NCI-H146 (cell line): ENCODE data around the gene RASGRP2.

ENCODE experiments used
- DNase-seq: peaks from one replicate; lab custom pipeline; 2025; lab: John Stamatoyannopoulos, UW

Gene RASGRP2

GRCh38 chr11:64743591-64744543 is at the start of gene RASGRP2:
RASGRP2 (minus strand) TSS chr11:64744142; CDS start chr11:64742866, 1,276 bp downstream.
- peak; percentile 58 for DNase-seq

- no peak for DNase-seq
Measured at GRCh38 chr11:64792482-64792881, 48.5 kb upstream of the RASGRP2 start.

DNA sequence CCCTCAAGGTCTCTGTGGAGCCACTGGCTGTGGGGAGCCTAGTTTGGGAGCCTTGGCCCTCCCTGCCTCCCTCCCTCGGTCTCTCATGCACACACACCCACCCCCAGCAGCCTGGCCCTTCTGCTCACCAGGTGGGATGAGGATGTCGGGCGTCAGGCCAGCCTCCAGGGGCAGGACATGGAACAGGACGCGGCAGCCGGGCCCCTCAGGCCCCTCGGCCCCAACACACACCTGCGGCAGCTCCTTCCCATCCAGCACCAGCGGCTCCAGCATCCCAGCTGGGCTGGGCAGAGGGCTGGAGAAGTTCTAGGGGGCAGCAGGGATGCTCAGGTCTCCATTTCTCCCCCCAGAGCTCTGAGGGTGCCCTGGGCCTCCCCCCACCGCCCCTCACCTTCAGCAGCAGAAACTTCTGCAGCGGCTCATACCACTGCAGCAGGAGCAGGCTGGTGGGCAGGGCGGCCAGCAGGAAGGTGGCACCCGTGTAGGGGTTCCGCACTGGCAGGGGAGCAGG is 47.9 kb upstream of the RASGRP2 start:
- DNase-seq = no peak

DNA sequence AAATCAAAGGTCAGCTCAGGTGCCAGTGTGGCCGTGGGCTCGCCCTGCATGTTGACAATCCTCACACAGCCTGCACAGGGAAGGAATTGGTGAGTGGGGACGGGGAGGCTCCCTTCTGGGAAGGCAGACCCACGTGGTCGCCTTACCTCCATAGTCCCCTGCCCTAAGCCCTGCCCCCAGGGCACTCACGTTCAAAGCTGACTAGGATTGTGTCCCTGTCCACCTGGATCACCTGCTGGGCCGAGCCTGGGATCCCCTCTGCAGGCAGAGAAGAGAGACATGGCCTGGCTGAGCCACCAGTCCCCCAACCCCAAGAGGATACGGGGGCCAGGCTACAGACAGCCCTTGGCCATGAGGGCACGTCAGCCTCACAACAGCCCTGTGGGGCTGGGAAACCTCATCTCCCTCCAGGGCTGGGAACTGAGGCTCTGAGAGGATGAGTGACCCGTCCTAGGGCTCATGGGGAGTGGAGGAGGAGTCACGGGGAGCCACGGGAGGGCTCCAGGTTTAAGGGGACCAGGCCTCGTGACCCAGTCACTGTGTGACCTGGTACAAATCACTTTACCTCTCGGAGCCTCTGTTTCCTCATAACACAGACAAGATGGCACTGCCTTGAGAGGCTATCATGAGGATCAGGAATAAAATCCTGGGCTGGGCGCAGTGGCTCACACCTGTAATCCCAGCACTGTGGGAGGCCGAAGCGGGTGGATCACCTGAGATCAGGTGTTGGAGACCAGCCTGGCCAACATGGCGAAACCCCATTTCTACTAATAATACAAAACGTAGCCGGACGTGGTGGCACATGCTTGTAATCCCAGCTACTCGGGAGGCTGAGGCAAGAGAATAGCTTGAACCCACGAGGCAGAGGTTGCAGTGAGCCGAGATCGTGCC is 46.5 kb upstream of the RASGRP2 start:
- DNase-seq = no peak

GRCh38 chr11:64789331-64790204 is 45.6 kb upstream of the RASGRP2 start:
- no peak for DNase-seq

DNA sequence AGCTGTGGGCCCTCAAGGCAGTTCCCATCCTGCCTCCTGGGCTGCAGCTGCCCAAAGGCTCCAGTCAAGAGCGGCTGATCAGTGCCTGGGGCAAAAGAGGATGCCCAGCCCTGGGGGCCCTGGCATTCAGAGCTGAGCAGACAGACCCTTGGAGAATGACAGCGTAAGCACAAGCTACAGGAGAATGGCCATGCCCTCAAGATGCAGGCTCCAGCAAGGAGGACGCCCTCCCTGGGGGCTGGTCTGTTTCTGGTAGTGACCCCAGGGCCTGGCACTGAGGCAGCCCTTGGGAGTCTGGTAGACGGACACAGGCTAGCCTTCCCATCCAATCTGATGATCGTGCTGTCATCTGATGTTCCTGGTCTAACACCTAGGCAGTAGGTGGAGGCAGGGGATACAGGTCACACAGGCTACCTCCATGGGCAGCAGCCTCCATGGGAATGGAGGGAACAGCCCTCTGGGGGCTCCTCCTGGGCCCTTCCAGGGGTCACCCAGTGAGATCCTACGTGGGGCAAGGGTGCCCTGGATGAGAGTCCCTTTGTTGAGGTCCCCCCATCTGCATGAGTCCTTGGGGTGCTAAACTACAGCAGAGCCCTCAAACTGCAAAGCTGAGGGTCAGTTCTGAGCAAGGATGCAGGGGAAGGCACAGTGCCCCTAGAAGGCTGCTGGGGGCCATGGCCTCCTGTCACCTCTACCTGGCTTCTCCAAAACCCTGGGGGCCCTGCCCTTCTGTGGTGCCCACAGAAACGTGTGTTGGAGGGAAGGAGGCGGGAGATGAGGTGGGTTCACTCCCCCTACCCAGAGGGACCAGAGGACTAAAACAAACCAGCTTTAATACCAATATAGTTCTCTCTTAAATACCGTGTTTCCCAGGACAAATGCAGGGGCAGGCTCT is 44.6 kb upstream of the RASGRP2 start:
- DNase-seq = no peak

GRCh38 chr11:64787526-64788320 is 43.8 kb upstream of the RASGRP2 start:
- no peak for DNase-seq

DNA sequence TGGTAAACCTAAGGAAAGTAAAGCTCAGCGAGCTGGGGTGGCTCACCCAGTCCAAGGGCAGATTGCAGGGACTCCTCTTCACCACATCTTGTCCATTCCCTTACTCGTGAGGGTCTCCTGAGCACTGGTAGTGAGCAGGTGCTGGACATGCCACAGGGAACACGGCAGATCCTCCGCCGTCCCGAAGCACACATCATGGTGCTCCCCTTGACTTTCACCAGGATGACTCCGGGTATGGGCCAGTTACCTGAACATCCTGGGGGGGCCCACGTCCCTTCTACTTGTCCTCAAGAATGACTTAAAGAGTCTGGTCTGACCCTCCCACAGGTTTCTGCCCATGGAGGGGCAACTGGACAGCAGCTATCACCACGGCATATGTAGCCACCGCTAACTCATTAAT is 42.4 kb upstream of the RASGRP2 start:
- no peak for DNase-seq

GRCh38 chr11:64784813-64785581 is 41.1 kb upstream of the RASGRP2 start:
- DNase-seq = no peak

- peak; percentile 100 for DNase-seq
Measured at GRCh38 chr11:64778473-64779298, 34.7 kb upstream of the RASGRP2 start, which contains the start of gene SF1. SF1 (minus strand) TSS chr11:64778542; CDS start chr11:64778392, 150 bp downstream.

GRCh38 chr11:64778223-64778472 is 34.2 kb upstream of the RASGRP2 start:
- no peak for DNase-seq

- DNase-seq = peak; percentile 77
Measured at GRCh38 chr11:64777449-64778222, 33.7 kb upstream of the RASGRP2 start.

- no peak for DNase-seq
Measured at GRCh38 chr11:64776875-64777274, 32.9 kb upstream of the RASGRP2 start.

DNA sequence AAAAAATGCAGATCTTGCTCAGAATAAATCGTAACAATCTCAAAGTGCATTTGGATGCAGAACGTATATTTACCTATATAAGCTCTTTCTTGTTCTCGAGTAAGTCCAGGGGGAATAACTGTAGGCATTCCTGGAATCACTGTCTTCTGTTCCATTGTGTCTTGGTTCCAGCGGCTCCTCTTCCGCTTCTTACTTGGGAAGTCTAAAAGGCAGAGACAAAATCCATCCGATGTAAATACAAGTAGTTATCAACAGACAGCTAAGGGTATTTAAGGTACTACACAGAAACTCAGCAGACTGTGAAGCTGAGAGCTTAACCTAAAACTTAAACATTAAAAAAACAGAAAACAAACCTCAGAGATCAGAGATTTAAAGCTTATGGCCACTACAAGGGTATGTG is 32.5 kb upstream of the RASGRP2 start:
- no peak for DNase-seq

- no peak for DNase-seq
Measured at GRCh38 chr11:64774144-64774543, 30.2 kb upstream of the RASGRP2 start.

DNA sequence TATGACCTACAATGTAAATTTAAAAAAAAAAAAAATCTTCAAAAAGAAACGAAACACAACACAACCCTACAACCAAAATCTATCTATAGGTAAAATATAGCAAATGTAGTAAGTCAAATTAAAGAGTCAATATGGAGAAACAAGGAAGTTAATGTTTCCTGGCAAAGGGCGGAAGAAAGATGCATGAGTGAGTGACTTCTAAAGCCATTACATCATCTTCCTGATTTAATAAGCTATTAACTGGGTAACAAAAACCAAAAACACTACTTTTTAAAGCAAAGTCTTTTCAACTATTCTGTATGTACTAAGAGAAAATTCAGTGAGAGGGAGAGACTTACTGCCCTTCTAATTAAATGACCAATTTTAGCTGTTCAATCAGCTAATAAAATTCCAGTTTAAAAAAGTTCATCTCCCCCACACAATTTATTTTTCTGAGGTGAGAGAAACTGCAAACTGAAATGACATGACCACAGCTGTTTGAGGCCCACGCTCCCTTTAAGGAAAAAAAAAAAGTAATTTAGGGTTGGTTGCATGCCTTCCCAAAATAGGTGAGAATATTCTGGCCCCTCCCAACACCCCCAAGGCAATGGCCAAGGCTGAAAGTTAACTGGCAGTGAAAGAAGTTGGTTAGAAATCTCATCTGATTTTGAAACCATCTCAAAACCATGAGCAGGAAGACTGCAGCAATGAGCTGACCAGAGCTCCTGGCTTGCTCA is 28.5 kb upstream of the RASGRP2 start:
- DNase-seq = no peak

- DNase-seq = no peak
Measured at GRCh38 chr11:64771861-64772260, 27.9 kb upstream of the RASGRP2 start.
